ENCODE data around the gene OR8B12.
"Not testable (repeated sequence)": the region's sequence is repeated elsewhere in the genome, so short reads cannot be mapped to it uniquely, and the experiment has no call there.

Gene OR8B12

GRCh38 chr11:124519850-124520549 is 23.5 kb downstream of the OR8B12 start:
- no peak for DNase-seq

DNA sequence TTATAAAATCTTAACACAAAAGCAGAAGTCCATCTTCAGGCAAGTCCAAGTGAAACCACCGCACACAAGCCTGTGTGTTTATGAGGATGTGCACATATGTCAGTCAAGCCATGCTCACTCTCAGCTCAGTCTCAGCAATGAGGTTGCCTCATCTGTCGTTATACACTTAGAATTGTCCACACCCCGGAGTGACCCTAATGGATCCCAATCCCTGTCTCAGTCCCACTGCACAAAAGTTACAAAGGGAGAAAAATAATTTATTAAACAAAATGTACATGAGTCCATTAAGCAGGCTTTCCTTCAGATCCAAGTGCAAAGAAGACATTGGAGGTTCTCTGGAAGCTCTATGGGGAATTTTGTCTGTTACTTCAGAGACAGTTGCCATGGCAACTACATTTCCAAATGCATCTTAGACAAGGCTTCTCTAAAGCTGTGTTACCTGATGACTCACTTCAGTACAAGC is 24.4 kb downstream of the OR8B12 start:
- no peak for DNase-seq

DNA sequence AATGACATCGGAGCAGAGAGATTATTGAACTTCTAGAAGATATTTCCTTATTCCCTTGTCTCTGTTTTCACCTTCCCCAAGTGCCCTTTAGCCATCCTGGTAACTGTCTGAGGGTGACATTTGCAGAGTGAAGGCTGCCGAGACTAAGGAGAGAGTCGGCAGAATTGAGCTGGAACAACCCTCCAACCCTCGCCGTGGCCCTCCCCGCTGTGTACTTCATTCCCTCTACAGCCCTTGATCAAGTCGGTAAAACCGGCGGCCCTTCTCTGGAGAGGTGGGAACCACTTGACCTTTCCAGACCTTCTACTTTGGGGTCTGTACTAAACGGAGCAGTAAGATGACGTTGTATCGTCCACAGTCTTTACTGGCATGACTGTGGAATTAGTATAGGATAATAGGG is 26.1 kb downstream of the OR8B12 start:
- DNase-seq, result no peak

DNA sequence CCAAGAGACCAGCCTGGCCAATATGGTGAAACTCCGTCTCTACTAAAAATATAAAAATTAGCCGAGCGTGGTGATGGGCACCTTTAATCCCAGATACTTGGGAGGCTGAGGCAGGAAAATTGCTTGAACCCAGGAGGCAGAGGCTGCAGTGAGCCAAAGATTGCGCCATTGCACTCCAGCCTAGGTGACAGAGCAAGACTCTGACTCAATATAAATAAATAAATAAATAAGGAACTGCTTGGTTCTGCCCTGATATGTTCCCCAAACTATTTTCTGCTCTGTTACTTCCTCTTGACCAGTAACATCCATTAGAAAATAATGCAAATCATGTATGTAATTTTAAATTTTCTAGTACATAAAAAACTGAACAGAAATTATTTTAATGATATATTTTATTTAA is 28.8 kb downstream of the OR8B12 start:
- DNase-seq, result not testable (repeated sequence)

GRCh38 chr11:124514131-124514530 is 29.3 kb downstream of the OR8B12 start:
- no peak for DNase-seq

DNA sequence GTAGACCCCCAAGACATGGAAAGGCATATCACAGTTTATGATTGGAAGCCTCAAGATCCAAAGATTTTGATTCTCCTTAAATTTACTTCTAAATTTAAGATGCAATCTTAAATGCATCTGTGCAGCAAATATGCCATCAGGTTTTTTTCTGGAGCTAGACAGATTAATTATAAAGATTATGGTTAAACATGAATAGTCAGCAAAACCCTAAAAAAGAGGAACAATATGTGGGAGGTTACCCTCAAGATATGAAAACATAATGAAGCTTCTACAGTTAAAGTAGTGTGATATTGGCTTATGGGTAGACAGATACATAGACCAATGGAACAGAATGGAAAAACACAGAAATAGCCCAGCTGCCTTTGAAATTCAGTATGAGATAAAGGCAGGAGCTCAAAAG is 31.7 kb downstream of the OR8B12 start:
- DNase-seq, result no peak

GRCh38 chr11:124510279-124510678 is 33.2 kb downstream of the OR8B12 start:
- no peak for DNase-seq

- DNase-seq, result no peak
Observed at GRCh38 chr11:124499711-124500110, 43.7 kb downstream of the OR8B12 start.

- no peak for DNase-seq
Observed at GRCh38 chr11:124493016-124493655, 50.3 kb downstream of the OR8B12 start.
